AG10803 (cell line): ENCODE measurements around the gene TMEM207.
A peak's percentile ranks its signal among the peaks of the same experiment; 100 is the strongest.

Source experiments
- DNase-seq: peaks from one replicate; pipeline ENCODE4 v3.0.0; 2010; ENCODE audit warnings: low read depth
- H3K4me3 ChIP-seq: 2 replicates; pipeline ENCODE4 v1.5.1; 2011; ENCODE audit warnings: mild to moderate bottlenecking, low read length, control low read depth
- TF ChIP-seq, protein P1 (sequence below): conservative IDR thresholded peaks from 2 replicates; pipeline ENCODE4 v1.5.1; 2011; ENCODE audit warnings: mild to moderate bottlenecking, low read length, control low read depth, inconsistent platforms

Gene TMEM207

DNA sequence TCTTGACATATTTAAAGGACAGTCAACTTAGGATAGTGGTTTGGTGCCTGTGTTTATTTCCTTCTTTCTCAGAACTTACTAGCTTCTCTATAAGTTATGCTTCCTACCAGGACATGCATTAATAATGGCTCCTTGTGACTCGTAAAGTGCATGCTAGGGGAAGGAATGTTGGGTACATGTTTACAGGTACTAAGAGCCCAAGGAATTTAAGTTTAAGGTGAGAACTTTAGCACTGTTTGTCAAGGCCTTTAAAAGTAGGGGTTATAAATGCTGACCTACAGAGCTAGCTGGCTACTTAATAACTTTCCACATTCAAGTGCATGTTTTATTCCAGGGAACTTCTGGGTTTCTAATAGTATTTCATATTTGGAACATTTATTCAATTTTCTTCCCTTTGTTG, at the start of gene TMEM207:
Gene TMEM207 (minus strand): TSS at position 101 of the 400 bp plus-strand sequence. CDS start 92 bp downstream, at position 9.
- TF ChIP-seq, protein P1, sequence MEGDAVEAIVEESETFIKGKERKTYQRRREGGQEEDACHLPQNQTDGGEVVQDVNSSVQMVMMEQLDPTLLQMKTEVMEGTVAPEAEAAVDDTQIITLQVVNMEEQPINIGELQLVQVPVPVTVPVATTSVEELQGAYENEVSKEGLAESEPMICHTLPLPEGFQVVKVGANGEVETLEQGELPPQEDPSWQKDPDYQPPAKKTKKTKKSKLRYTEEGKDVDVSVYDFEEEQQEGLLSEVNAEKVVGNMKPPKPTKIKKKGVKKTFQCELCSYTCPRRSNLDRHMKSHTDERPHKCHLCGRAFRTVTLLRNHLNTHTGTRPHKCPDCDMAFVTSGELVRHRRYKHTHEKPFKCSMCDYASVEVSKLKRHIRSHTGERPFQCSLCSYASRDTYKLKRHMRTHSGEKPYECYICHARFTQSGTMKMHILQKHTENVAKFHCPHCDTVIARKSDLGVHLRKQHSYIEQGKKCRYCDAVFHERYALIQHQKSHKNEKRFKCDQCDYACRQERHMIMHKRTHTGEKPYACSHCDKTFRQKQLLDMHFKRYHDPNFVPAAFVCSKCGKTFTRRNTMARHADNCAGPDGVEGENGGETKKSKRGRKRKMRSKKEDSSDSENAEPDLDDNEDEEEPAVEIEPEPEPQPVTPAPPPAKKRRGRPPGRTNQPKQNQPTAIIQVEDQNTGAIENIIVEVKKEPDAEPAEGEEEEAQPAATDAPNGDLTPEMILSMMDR, result no peak
- no peak within 1 kb of the TSS for H3K4me3 ChIP-seq

DNA sequence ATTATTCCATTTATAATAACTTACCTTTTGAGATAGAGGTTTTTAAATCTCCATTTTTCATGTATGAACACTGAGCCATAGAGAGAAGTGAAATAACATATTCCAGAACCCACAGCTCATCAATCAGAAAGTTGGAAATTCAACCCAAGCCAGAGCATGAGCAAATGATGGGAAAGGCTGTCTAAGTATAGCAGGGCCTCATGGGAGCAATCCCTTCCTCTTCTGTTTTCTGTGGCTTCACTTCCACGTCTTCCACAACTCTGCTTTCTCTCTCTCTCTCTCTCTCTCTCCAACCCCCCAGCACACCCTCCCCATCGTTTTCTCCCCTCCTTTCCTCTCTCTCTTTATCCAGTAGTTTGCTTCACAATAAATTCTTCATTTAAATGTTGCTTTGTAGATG, 49.4 kb upstream of the TMEM207 start:
- no peak for DNase-seq
- TF ChIP-seq, protein P1, result no peak
- no peak overlapping the region for H3K4me3 ChIP-seq

More for the DNA sequence above, at the start of gene TMEM207:
- DNase-seq, result no peak

DNA sequence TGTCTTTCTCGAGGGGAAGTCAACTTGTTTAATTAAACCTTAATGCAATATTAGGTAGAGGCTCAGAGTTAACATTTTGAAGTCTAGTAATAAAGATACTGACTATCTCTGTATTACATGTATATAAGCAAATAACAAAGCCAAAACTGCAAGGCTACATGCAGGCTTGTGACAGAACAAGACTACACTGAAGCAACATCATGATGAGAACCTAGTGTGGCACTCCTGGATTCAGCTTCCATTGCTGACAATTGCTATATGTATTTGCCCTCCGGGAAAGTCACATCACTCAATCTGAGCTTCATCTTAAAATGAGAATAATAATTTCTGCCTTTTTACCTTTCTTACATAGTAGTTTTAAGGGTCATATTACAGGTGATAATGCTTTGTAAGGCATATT, 48.6 kb upstream of the TMEM207 start:
- H3K4me3 ChIP-seq, result no peak overlapping the region
- DNase-seq, result no peak
- TF ChIP-seq, protein P1, result no peak

DNA sequence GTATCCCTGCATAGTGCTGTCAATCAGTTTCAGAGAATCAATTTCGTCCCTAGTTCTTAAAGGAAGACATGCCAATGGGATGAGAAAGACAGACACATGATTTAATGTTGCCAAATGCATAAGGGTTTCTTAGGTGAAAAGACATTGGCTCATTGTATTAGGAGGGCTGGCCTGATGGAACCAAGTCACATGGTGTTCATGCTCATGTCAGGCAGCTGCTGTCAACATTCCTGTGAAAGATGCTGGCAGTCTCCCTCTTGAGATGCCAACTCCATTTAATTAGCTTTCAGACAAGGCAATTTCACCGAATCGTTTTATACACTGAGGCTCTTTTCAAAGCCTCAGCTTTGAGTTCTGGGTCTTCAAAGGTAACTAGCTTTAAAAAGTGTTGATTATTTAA, 48.1 kb upstream of the TMEM207 start:
- peak; percentile 11 for DNase-seq

DNA sequence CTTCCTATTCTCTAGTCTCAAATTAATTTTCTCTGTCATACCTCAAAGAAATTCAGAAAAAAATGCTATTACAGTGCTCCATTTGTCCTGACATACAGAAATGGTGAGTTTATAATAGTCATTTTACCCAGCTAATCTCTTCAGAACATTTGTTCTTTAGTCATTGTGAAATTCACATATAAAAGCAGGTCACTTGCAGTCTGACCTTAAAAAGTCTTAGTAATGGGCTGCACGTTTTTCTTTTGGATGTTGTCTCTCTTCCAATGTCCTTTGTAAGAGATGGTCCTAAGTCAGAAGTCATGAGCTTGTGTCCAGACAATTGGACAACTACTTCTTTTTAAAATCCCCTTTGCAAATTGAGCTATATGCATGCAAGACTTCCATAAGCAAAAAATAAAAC, 47.2 kb upstream of the TMEM207 start:
- H3K4me3 ChIP-seq, result no peak overlapping the region
- DNase-seq, result no peak
- TF ChIP-seq, protein P1, result no peak

More for the DNA sequence above, 48.1 kb upstream of the TMEM207 start:
- TF ChIP-seq, protein P1, result no peak
- H3K4me3 ChIP-seq, result no peak overlapping the region

DNA sequence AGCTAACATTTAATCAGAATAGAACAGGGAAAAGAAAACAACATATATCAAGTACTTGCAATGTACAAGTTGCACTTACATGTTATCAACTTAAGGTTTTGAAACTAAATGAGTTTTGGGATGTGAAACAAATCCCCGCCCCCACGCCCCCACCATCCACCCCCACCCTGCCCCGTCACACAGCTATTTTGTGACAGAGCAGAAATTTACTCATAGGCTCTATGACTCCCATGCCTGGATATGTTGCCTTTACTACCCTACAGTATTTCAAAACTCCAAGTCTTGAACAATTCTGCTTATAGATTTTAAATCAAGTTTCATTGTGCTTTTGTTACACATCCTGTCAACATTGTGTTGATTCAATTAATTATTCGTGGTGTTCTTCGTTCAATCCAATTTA, 46.1 kb upstream of the TMEM207 start:
- H3K4me3 ChIP-seq, result no peak overlapping the region
- DNase-seq, result no peak
- TF ChIP-seq, protein P1, result no peak

DNA sequence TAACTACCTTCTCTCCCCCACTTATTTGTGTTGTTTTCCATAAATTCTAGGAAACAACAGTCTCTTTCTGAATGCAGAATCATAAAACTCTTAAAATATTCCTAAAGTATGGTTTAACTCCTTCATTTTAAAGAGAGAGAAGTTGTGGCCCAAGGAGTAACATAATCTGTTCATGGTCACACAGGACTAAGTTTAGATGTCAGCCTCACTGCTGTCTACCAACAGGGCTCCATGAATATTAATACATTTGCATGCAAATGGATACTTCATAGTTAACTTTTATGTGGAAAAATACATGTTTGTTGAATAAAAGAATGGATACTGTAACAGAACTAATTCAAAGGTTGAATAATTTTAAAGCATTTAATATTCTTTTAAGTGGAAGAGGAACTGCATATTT, 45.7 kb upstream of the TMEM207 start:
- H3K4me3 ChIP-seq, result no peak overlapping the region
- no peak for DNase-seq
- TF ChIP-seq, protein P1, result no peak
